Esophagus squamous epithelium (tissue), 5 donors: ENCODE measurements around the gene LMOD3. TPM values are rescaled to one million over a fixed set of nuclear protein-coding genes. Genes with fewer than 3 reads are reported as not detected.

Experiments used
- DNase-seq: peaks from one replicate; lab custom pipeline; 2025; lab: John Stamatoyannopoulos, UW
- H3K27ac ChIP-seq, 4 donors: fragments of 200-600 bp; sonication (generic); one replicate each; pipeline ENCODE4 v1.5.1; 2016 to 2019; ENCODE audit warnings: mild to moderate bottlenecking in 1 of 4
- H3K27me3 ChIP-seq, 4 donors: fragments of 200-600 bp; sonication (generic); 1 replicate in 3 of 4; 2 replicates in 1 of 4; pipeline versions ENCODE4 v1.5.1 to v1.6.0; 2017 to 2021; ENCODE audit warnings: antibody characterized with exemption in 1 of 4
- H3K36me3 ChIP-seq, 3 donors: fragments of 200-600 bp; sonication (generic); one replicate each; pipeline ENCODE4 v1.5.1; 2016 to 2019
- H3K4me1 ChIP-seq, 3 donors: fragments of 200-600 bp; sonication (generic); one replicate each; pipeline ENCODE4 v1.5.1; 2017 to 2019
- H3K4me3 ChIP-seq, 4 donors: fragments of 200-600 bp; sonication (generic); 1 replicate in 3 of 4; 2 replicates in 1 of 4; pipeline ENCODE4 v1.5.1; 2016 to 2019; ENCODE audit warnings: mild to moderate bottlenecking in 2 of 4, moderate library complexity in 1 of 4
- H3K9me3 ChIP-seq, 3 donors: fragments of 200-600 bp; sonication (generic); one replicate each; pipeline ENCODE4 v1.5.1; 2016 to 2019
- POLR2A ChIP-seq, 4 donors: fragments of 450-650 bp; IDR thresholded peaks; one replicate each; pipeline ENCODE4 v1.6.1; 2017; ENCODE audit warnings: antibody characterized with exemption in 4 of 4, mild to moderate bottlenecking in 4 of 4, moderate library complexity in 3 of 4
- WGBS, 2 donors: methylation state at CpG; one replicate each; pipeline ENCODE4 v1.1.5; 2018; 5-methylcytosine and 5-hydroxymethylcytosine counted together
- intact Hi-C: fragments of 100-400 bp; cut with DNase I; formaldehyde crosslinking; loops from one replicate; pipeline ENCODE4 v1.15.0; 2022
- total RNA-seq, 4 donors: library from RNA; depleted of rRNA; stranded (reverse); fragments of >200 nt; gene quantifications; one replicate each; pipeline ENCODE4 v1.1.0, GENCODE V29; 2016
- TF ChIP-seq, protein P1 (sequence below), 6 experiments: fragments of 450-650 bp in 4 of 6; fragments of 200-600 bp in 2 of 6; sonication (generic) in 2 of 6; IDR thresholded peaks; one replicate each; pipeline ENCODE4 v1.5.1; 2016 to 2019; ENCODE audit warnings: antibody characterized with exemption in 6 of 6, mild to moderate bottlenecking in 4 of 6, moderate library complexity in 4 of 6
- donor health status: DM: yes; HTN: yes; CAD: no.

The LMOD3 gene
- total RNA-seq, 4 donors from 2014 or later = under 0.01 TPM; not detected in 3

DNA sequence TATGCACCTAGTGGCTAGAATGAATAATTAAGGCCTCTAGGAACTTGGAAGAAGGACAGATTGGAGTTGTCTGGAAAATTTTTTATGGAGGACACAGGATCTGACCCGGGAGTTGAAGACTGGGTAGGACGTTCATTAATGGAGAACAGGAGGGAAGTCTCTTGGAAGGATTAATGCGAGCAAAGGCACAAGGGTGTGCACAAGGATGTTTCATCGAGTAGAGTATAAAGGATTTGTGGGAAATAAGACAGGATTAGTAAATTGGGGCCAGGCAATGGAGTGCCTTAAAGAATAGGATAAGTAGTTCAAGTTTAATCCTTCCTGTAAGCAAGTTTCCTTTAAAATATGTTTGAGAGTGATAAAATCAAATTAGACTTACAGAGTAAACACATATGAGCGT lies 14.6 kb downstream of the LMOD3 start:
- intact Hi-C loops = no loop called here
- no peak for TF ChIP-seq POLR2A (IDR thresholded peaks at IDR 0.05)
- TF ChIP-seq, protein P1, sequence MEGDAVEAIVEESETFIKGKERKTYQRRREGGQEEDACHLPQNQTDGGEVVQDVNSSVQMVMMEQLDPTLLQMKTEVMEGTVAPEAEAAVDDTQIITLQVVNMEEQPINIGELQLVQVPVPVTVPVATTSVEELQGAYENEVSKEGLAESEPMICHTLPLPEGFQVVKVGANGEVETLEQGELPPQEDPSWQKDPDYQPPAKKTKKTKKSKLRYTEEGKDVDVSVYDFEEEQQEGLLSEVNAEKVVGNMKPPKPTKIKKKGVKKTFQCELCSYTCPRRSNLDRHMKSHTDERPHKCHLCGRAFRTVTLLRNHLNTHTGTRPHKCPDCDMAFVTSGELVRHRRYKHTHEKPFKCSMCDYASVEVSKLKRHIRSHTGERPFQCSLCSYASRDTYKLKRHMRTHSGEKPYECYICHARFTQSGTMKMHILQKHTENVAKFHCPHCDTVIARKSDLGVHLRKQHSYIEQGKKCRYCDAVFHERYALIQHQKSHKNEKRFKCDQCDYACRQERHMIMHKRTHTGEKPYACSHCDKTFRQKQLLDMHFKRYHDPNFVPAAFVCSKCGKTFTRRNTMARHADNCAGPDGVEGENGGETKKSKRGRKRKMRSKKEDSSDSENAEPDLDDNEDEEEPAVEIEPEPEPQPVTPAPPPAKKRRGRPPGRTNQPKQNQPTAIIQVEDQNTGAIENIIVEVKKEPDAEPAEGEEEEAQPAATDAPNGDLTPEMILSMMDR (IDR thresholded peaks at IDR 0.05) = no peak
- no peak overlapping the region for H3K4me3 ChIP-seq
- peaks cover 0 to 9% (median 0%) of the 10 kb centered on the region in 3 donors for H3K4me1 ChIP-seq
- H3K27ac ChIP-seq = no peak overlapping the region
- H3K9me3 ChIP-seq = no peaks in the 10 kb centered on the region
- no peaks in the 10 kb centered on the region for H3K27me3 ChIP-seq
- H3K36me3 ChIP-seq = peaks cover 0 to 32% (median 10%) of the 10 kb centered on the region in 3 donors
- WGBS, 2 donors = 80 to 86% methylated on average over 5 of the region's 5 CpGs
- DNase-seq = no peak

DNA sequence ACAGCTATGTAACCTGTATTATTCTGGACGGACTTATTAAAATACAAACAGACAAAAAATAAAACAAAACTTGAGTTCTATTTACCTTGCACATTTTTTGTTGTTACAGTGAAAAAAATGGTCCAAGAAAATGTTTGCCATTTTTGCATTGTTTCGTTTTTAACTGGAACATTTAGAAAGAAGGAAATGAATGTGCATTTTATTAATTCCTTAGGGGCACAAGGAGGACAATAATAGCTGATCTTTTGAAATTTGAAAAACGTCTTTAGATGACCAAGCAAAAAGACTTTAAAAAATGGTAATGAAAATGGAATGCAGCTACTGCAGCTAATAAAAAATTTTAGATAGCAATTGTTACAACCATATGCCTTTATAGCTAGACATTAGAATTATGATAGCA lies 17.1 kb downstream of the LMOD3 start:
- H3K27me3 ChIP-seq = no peaks in the 10 kb centered on the region
- H3K9me3 ChIP-seq = no peaks in the 10 kb centered on the region
- no peak overlapping the region for H3K4me3 ChIP-seq
- no peak for DNase-seq
- H3K4me1 ChIP-seq = peaks cover 0 to 11% (median 0%) of the 10 kb centered on the region in 3 donors
- TF ChIP-seq, protein P1 (IDR thresholded peaks at IDR 0.05) = no peak
- H3K36me3 ChIP-seq = peaks cover 0 to 51% (median 18%) of the 10 kb centered on the region in 3 donors
- 35 to 41% methylated on average over 3 of the region's 3 CpGs for WGBS, 2 donors
- H3K27ac ChIP-seq = no peak overlapping the region
- intact Hi-C loops = no loop called here

DNA sequence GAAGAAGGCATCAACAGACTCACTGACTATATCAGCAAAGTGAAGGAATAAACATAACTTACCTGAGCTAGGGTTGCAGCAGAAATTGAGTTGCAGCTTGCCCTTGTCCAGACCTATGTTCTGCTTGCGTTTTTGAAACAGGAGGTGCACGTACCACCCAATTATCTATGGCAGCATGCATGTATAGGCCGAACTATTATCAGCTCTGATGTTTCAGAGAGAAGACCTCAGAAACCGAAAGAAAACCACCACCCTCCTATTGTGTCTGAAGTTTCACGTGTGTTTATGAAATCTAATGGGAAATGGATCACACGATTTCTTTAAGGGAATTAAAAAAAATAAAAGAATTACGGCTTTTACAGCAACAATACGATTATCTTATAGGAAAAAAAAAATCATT lies 17.8 kb downstream of the LMOD3 start:
- TF ChIP-seq POLR2A (IDR thresholded peaks at IDR 0.05) = no peak
- TF ChIP-seq, protein P1 (IDR thresholded peaks at IDR 0.05) = no peak
- H3K4me1 ChIP-seq = peaks cover 0 to 17% (median 0%) of the 10 kb centered on the region in 3 donors
- WGBS, 2 donors = 75 to 79% methylated on average over 8 of the region's 8 CpGs
- H3K9me3 ChIP-seq = no peaks in the 10 kb centered on the region
- H3K36me3 ChIP-seq = peaks cover 0 to 58% (median 18%) of the 10 kb centered on the region in 3 donors
- H3K4me3 ChIP-seq = no peak overlapping the region
- no peak for DNase-seq
- H3K27ac ChIP-seq = no peak overlapping the region
- intact Hi-C loops = no loop called here
- H3K27me3 ChIP-seq = no peaks in the 10 kb centered on the region

DNA sequence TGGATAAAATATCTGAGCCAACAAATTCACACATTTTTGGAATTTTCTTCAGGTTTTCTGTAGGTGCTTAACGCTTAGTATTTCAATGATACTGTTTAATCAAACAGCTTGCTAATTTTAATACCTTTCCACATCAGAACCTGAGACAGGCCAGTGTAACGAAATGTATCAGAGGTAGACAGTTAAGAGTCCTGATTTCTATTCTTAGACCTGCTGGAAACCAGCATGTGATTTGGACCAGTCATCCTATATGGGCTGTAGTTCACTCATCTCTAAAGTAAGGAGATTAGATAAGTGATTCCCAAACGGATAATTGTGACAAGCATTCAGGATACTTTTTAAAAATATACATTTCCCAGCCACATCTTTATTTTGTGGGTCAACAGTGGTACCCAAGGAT lies 19.3 kb downstream of the LMOD3 start:
- H3K4me3 ChIP-seq = no peak overlapping the region
- H3K9me3 ChIP-seq = no peaks in the 10 kb centered on the region
- H3K4me1 ChIP-seq = peaks cover 0 to 21% (median 0%) of the 10 kb centered on the region in 3 donors
- TF ChIP-seq, protein P1 (IDR thresholded peaks at IDR 0.05) = no peak
- intact Hi-C loops = no loop called here
- H3K36me3 ChIP-seq = peaks cover 0 to 62% (median 18%) of the 10 kb centered on the region in 3 donors
- H3K27ac ChIP-seq = no peak overlapping the region
- DNase-seq = no peak
- 84 to 91% methylated on average over 3 of the region's 3 CpGs for WGBS, 2 donors
- no peaks in the 10 kb centered on the region for H3K27me3 ChIP-seq

DNA sequence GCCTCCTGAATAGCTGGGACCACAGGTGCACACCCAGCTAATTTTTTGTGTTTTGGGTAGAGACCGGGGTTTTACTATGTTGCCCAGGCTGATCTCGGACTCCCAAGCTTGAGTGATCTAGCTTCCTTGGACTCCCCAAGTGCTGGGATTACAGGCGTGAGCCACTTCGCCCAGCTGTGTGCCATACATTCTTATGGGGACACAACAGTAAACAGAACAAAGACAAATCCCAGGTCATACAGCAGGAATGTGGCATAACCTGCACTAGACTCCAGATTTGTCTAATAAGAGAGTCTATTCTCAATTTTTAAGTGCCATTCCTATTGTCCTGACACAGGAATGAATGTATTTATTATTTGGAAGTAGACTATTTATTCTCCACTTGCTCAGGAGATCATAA lies 20.0 kb downstream of the LMOD3 start:
- DNase-seq = no peak
- Histone ChIP-seq H3K9me3 (no peaks in the 10 kb centered on the region), H3K27ac (no peak overlapping the region), H3K36me3 (peaks cover 0 to 62% (median 18%) of the 10 kb centered on the region in 3 donors), H3K4me3 (no peak overlapping the region), H3K27me3 (no peaks in the 10 kb centered on the region), H3K4me1 (peaks cover 3 to 28% (median 4%) of the 10 kb centered on the region in 3 donors)
- TF ChIP-seq POLR2A (IDR thresholded peaks at IDR 0.05) = no peak
- TF ChIP-seq, protein P1 (IDR thresholded peaks at IDR 0.05) = no peak
- 94 to 100% methylated on average over 1 to 4 of the region's 4 CpGs for WGBS, 2 donors
- intact Hi-C loops = no loop called here
